EH (cell line): ENCODE measurements around the gene PSMB3.
A peak's percentile ranks its signal among the peaks of the same experiment; 100 is the strongest.
"Not testable (repeated sequence)": the region's sequence is repeated elsewhere in the genome, so short reads cannot be mapped to it uniquely, and the experiment has no call there.

ENCODE experiments used
- DNase-seq: peaks from one replicate; pipeline ENCODE4 v3.0.0-alpha.2; 2015; ENCODE audit warnings: low read depth

The PSMB3 gene

GRCh38 chr17:38749223-38750043 lies 3.1 kb upstream of the PSMB3 start:
- peak; percentile 81 for DNase-seq

DNA sequence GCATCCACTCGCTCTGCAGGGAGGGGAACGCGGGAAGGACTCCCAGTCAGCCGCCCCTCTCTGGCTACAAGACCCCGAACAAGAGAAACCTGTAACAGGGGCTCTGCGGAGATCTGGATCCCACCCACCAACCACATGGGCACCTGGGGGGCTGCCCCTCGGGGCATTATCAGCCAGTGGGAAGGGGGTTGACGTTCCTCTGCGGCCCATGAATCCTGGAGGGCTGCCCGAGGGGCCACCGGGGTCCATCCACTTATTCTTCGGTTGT lies 2.6 kb upstream of the PSMB3 start:
- no peak for DNase-seq

- peak; percentile 29 for DNase-seq
Observed at GRCh38 chr17:38750312-38751121, 2.0 kb upstream of the PSMB3 start.

GRCh38 chr17:38751144-38751807 lies 1.3 kb upstream of the PSMB3 start:
- no peak for DNase-seq

DNA sequence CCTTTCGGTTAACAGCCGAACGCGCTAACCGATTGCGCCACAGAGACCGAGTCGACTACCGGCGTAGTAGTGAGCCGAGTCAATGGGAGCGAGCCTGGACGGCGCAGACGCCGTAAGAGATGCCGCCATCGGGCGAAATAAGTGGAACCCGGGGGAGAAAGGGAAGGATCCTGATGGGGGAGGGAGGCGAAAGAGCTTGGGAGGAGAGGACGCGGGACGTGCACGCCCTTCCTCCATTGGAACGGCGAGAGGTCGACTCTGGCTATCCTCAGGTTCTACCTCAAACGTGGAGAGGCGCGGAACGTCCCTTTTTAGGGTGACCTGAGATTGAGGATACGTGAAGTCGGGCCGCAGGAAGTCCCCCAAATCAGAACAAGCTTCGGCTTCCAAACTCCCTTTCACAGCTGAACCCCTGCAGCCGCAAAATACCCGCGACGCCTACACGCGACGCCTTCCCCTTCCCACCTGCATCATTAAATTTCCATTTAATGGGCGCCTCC lies 683 bp upstream of the PSMB3 start:
- DNase-seq, result peak; percentile 89

DNA sequence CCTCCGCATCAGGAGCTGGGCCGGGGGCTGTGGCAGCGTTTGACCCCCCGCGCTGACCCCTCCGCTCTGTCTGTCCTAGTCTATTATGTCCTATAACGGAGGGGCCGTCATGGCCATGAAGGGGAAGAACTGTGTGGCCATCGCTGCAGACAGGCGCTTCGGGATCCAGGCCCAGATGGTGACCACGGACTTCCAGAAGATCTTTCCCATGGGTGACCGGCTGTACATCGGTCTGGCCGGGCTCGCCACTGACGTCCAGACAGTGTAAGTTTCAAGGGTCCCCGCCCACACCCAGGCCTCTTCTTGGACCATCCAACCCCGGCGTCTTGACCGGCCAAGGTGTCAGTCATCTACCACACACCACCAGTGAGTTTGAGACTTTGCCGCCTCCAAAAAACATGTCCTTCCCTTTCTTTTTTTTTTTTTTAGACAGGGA lies 548 bp downstream of the PSMB3 start:
- DNase-seq, result no peak

DNA sequence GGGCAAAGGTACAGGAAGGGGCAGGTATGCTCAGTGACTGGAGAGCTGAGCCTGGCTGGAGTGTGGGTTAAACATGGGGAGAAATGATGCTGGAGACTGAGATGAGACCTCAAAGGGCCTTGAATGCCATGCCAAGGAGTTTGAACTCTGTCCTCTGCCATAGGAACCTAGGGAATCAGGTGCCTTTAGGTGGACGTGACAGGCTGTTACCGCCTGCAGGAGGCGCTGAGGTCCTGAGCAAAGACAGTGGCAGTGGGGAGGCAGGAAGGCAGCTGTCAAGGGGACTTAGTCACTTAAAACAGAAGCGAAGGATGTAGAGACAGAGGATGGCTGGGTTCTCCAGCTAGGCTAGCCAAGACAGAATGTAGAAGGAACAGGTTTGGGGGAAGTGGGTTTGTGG lies 9.1 kb downstream of the PSMB3 start:
- peak; percentile 59 for DNase-seq

DNA sequence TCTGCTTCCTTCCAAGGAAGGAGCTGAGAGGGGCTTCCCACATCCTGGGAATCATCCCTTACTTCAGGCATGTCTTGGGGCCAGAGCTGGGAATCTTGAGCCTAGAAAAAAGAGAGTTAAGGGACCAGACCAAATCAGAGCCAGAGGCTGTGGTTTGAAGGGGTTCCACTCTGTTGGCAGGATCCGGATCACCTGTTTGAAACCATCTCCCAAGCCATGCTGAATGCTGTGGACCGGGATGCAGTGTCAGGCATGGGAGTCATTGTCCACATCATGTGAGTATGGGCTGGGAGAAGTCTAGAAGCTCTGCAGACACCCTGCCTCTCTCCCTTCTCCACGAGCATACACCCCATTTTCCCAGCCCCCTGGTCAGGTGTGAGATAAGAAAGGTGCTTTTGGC lies 9.7 kb downstream of the PSMB3 start:
- DNase-seq, result no peak

GRCh38 chr17:38766341-38766740 lies 13.8 kb downstream of the PSMB3 start:
- no peak for DNase-seq

DNA sequence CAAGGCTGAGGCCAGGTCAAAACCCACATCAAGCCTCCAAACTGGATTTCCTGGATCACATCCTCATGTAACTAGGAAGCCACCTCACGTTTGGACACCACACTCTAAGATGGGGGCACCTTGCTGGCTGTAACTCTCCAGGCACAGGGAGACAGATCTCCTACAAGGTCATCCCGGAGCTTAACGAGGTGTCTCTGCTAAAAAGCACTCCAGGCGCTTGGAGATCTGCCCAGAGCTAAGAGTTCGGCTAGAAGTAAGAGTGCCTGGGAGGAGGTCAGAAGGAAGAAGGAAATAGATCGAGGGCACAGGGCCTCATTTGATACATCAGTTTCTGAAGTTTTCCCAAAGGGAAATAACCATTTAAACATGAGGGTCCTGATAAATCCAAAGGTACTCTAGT lies 15.9 kb downstream of the PSMB3 start:
- peak; percentile 23 for DNase-seq

- DNase-seq, result no peak
Observed at GRCh38 chr17:38773258-38773657, 20.7 kb downstream of the PSMB3 start.

DNA sequence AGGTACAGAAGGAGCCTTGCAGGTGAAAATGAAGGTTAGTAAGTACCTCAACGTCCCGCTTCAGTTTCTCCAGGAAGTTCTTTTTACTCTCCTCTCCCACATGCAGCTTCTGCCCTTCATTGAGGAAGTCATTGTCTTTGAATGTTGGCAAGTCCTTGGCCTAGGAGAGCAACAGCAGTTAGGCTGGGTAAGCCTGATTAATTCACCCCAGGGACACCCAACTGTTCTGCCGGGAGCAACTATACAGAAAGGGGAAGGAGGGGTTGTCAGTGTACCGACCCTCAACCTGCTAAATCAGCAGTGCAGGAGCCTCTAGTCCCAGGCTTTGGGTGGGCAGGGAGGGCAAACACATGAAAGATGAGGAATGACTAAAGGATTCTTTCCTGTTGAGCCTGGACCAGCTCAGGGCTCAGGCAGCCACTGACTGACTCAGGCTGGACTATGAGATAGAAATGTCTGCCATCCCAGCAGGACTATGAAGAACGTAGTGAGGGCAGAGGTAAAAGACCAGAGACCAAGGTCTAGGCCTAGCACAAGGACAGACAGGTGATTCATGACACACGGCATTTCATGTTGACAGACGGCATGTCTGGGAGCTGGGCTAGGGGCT lies 25.2 kb downstream of the PSMB3 start:
- DNase-seq, result peak; percentile 9

DNA sequence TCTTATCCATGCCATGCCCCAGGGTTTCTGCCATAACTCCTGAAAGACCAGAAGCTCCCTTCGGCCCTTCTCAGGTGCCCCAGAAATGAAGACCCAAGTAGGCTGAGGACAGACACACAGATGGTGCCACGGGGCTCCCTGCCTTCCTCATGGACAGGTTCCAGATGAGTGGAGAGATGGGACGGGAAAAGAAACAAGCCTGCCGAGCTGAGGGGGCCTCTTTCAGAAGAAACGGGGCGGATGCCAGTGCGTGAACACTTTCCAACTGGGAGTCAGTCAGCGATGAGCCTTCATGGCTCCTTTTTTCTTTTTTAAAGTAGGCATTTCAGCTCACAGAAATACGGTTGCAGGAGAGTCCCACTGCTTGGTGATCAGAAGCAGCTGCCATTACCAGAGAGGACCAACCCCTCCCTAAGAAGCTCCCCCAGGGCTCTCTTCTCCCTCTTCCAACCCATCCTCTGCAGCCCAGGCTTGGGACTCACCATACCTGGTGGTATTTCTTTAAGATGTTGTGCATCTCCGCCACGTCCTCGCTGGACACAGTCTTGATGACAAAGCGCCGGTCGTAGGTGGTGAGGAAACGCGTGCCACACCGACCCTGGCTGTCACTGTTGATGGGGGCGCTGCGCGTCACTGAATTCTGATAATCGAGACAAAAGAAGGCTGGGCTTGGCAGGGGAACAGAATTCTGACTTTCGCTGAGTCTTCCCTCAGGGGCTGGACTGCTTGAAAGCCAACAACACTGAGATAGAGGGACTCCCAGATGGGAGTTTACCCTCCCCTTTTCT lies 27.6 kb downstream of the PSMB3 start:
- no peak for DNase-seq

GRCh38 chr17:38783227-38783626 lies 30.7 kb downstream of the PSMB3 start:
- DNase-seq, result no peak

GRCh38 chr17:38786372-38786771 lies 33.8 kb downstream of the PSMB3 start:
- no peak for DNase-seq

GRCh38 chr17:38787999-38788398 lies 35.5 kb downstream of the PSMB3 start:
- DNase-seq, result not testable (repeated sequence)

- DNase-seq, result peak; percentile 84
Observed at GRCh38 chr17:38789185-38789584, 36.6 kb downstream of the PSMB3 start.

- DNase-seq, result peak; percentile 32
Observed at GRCh38 chr17:38790148-38790707, 37.7 kb downstream of the PSMB3 start.

DNA sequence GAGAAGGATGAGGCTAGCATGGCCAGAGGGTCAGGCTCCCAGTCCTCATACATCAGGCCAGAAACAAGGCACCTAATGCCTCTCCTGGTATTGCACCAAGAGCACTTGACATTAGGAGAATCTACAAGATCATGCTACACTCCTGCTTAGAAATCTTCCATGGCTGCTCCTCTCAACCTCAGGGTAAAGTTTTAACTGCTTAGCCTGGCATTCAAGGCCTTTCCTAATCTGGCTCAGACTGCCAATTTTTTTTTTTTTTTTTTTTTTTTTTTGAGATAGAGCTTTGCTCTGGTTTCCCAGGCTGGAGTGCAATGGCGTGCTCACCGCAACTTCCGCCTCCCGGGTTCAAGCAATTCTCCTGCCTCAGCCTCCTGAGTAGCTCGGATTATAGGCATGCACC lies 38.6 kb downstream of the PSMB3 start:
- DNase-seq, result no peak

GRCh38 chr17:38794221-38794620 lies 41.7 kb downstream of the PSMB3 start:
- DNase-seq, result no peak
